ENCODE measurements around the gene ESRRB. TPM values are rescaled to one million over a fixed set of nuclear protein-coding genes. Genes with fewer than 3 reads are reported as not detected.

ESRRB gene
- total RNA-seq, 1 experiment from 2014 or later = 0.03 TPM

GRCh38 chr14:76385435-76385834 lies 9.5 kb downstream of the ESRRB start:
- peaks cover 12% of the 10 kb centered on the region for H3K27me3 ChIP-seq
- H3K4me3 ChIP-seq = no peak overlapping the region
- no peaks in the 10 kb centered on the region for H3K9me3 ChIP-seq
- no peak for DNase-seq
- no peaks in the 10 kb centered on the region for H3K36me3 ChIP-seq

GRCh38 chr14:76386944-76387782 lies 11.2 kb downstream of the ESRRB start:
- no peaks in the 10 kb centered on the region for H3K9me3 ChIP-seq
- peak; percentile 36 for DNase-seq
- no peaks in the 10 kb centered on the region for H3K36me3 ChIP-seq
- H3K27me3 ChIP-seq = peaks cover 9% of the 10 kb centered on the region; the same call in 1 of the 2 replicates
- no peak overlapping the region for H3K4me3 ChIP-seq

GRCh38 chr14:76389841-76390240 lies 13.9 kb downstream of the ESRRB start:
- no peak overlapping the region for H3K4me3 ChIP-seq
- no peak for DNase-seq
- H3K36me3 ChIP-seq = no peaks in the 10 kb centered on the region
- no peaks in the 10 kb centered on the region for H3K27me3 ChIP-seq
- no peaks in the 10 kb centered on the region for H3K9me3 ChIP-seq

- no peak for DNase-seq
- no peaks in the 10 kb centered on the region for H3K27me3 ChIP-seq
- no peak overlapping the region for H3K4me3 ChIP-seq
- H3K9me3 ChIP-seq = no peaks in the 10 kb centered on the region
- H3K36me3 ChIP-seq = no peaks in the 10 kb centered on the region
These were observed 14.7 kb downstream of the ESRRB start for GRCh38 chr14:76390621-76391020.

- no peaks in the 10 kb centered on the region for H3K36me3 ChIP-seq
- no peaks in the 10 kb centered on the region for H3K27me3 ChIP-seq
- H3K4me3 ChIP-seq = no peak overlapping the region
- DNase-seq = no peak
- H3K9me3 ChIP-seq = no peaks in the 10 kb centered on the region
These were observed 16.2 kb downstream of the ESRRB start for GRCh38 chr14:76391981-76392690.

GRCh38 chr14:76394569-76394968 lies 18.6 kb downstream of the ESRRB start:
- Histone ChIP-seq H3K9me3 (no peaks in the 10 kb centered on the region), H3K4me3 (no peak overlapping the region), H3K27me3 (no peaks in the 10 kb centered on the region), H3K36me3 (no peaks in the 10 kb centered on the region)
- DNase-seq = no peak

- Histone ChIP-seq H3K27me3 (no peaks in the 10 kb centered on the region), H3K36me3 (no peaks in the 10 kb centered on the region), H3K9me3 (no peaks in the 10 kb centered on the region), H3K4me3 (no peak overlapping the region)
- no peak for DNase-seq
These were observed 19.2 kb downstream of the ESRRB start for GRCh38 chr14:76395161-76395560.

- DNase-seq = no peak
These were observed 20.8 kb downstream of the ESRRB start for GRCh38 chr14:76396714-76397187.

GRCh38 chr14:76405627-76406026 lies 29.7 kb downstream of the ESRRB start:
- Histone ChIP-seq H3K27me3 (no peaks in the 10 kb centered on the region), H3K36me3 (no peaks in the 10 kb centered on the region), H3K4me3 (no peak overlapping the region), H3K9me3 (no peaks in the 10 kb centered on the region)
- DNase-seq = no peak

More at GRCh38 chr14:76396714-76397187, 20.8 kb downstream of the ESRRB start:
- no peaks in the 10 kb centered on the region for H3K9me3 ChIP-seq
- no peaks in the 10 kb centered on the region for H3K36me3 ChIP-seq
- H3K4me3 ChIP-seq = no peak overlapping the region
- no peaks in the 10 kb centered on the region for H3K27me3 ChIP-seq

GRCh38 chr14:76407449-76408150 lies 31.7 kb downstream of the ESRRB start:
- H3K27me3 ChIP-seq = no peaks in the 10 kb centered on the region
- no peak overlapping the region for H3K4me3 ChIP-seq
- no peaks in the 10 kb centered on the region for H3K36me3 ChIP-seq
- no peaks in the 10 kb centered on the region for H3K9me3 ChIP-seq
- no peak for DNase-seq

GRCh38 chr14:76408877-76409276 lies 32.9 kb downstream of the ESRRB start:
- Histone ChIP-seq H3K36me3 (no peaks in the 10 kb centered on the region), H3K4me3 (no peak overlapping the region), H3K27me3 (no peaks in the 10 kb centered on the region), H3K9me3 (no peaks in the 10 kb centered on the region)
- no peak for DNase-seq

- no peak for DNase-seq
- Histone ChIP-seq H3K36me3 (no peaks in the 10 kb centered on the region), H3K9me3 (no peaks in the 10 kb centered on the region), H3K4me3 (no peak overlapping the region), H3K27me3 (no peaks in the 10 kb centered on the region)
These were observed 36.6 kb downstream of the ESRRB start for GRCh38 chr14:76412501-76412900.

- H3K9me3 ChIP-seq = no peaks in the 10 kb centered on the region
- H3K36me3 ChIP-seq = no peaks in the 10 kb centered on the region
- H3K27me3 ChIP-seq = no peaks in the 10 kb centered on the region
- H3K4me3 ChIP-seq = no peak overlapping the region
- DNase-seq = no peak
These were observed 37.4 kb downstream of the ESRRB start for GRCh38 chr14:76413106-76413961.

- no peak for DNase-seq
- Histone ChIP-seq H3K4me3 (no peak overlapping the region), H3K36me3 (no peaks in the 10 kb centered on the region), H3K9me3 (no peaks in the 10 kb centered on the region), H3K27me3 (no peaks in the 10 kb centered on the region)
These were observed 38.1 kb downstream of the ESRRB start for GRCh38 chr14:76413962-76414600.

- DNase-seq = no peak
- Histone ChIP-seq H3K9me3 (no peaks in the 10 kb centered on the region), H3K27me3 (no peaks in the 10 kb centered on the region), H3K4me3 (no peak overlapping the region), H3K36me3 (no peaks in the 10 kb centered on the region)
These were observed 43.5 kb downstream of the ESRRB start for GRCh38 chr14:76419399-76419798.

GRCh38 chr14:76420827-76421226 lies 44.9 kb downstream of the ESRRB start:
- Histone ChIP-seq H3K4me3 (no peak overlapping the region), H3K36me3 (no peaks in the 10 kb centered on the region), H3K9me3 (no peaks in the 10 kb centered on the region), H3K27me3 (no peaks in the 10 kb centered on the region)
- no peak for DNase-seq
